NCI-H1048 (cell line): ENCODE measurements around the gene H6PD.

Source experiments
- DNase-seq: peaks from one replicate; lab custom pipeline; 2025; lab: John Stamatoyannopoulos, UW

The H6PD gene

GRCh38 chr1:9257851-9258250 is 23.3 kb downstream of the H6PD start:
- DNase-seq, result no peak

- DNase-seq, result no peak
Measured at GRCh38 chr1:9258629-9259028, 24.1 kb downstream of the H6PD start.

- no peak for DNase-seq
Measured at GRCh38 chr1:9260059-9260766, 25.6 kb downstream of the H6PD start.

- no peak for DNase-seq
Measured at GRCh38 chr1:9261496-9261895, 26.9 kb downstream of the H6PD start.

GRCh38 chr1:9262096-9262986 is 27.8 kb downstream of the H6PD start:
- no peak for DNase-seq

- DNase-seq, result no peak
Measured at GRCh38 chr1:9263276-9263855, 28.8 kb downstream of the H6PD start.

GRCh38 chr1:9263984-9264872 is 29.7 kb downstream of the H6PD start:
- no peak for DNase-seq

GRCh38 chr1:9265037-9265436 is 30.5 kb downstream of the H6PD start:
- DNase-seq, result no peak

GRCh38 chr1:9265968-9266367 is 31.4 kb downstream of the H6PD start:
- no peak for DNase-seq

GRCh38 chr1:9267352-9267686 is 32.7 kb downstream of the H6PD start:
- DNase-seq, result no peak

GRCh38 chr1:9267827-9268581 is 33.4 kb downstream of the H6PD start:
- no peak for DNase-seq

- DNase-seq, result no peak
Measured at GRCh38 chr1:9269078-9269501, 34.5 kb downstream of the H6PD start.

- DNase-seq, result no peak
Measured at GRCh38 chr1:9269721-9270120, 35.1 kb downstream of the H6PD start.

GRCh38 chr1:9270290-9270883 is 35.8 kb downstream of the H6PD start:
- no peak for DNase-seq

- no peak for DNase-seq
Measured at GRCh38 chr1:9271283-9271682, 36.7 kb downstream of the H6PD start.

- DNase-seq, result no peak
Measured at GRCh38 chr1:9271861-9272595, 37.5 kb downstream of the H6PD start.

- no peak for DNase-seq
Measured at GRCh38 chr1:9273177-9273576, 38.6 kb downstream of the H6PD start.

GRCh38 chr1:9275161-9275560 is 40.6 kb downstream of the H6PD start:
- DNase-seq, result no peak

GRCh38 chr1:9275567-9276034 is 41.0 kb downstream of the H6PD start:
- no peak for DNase-seq

- DNase-seq, result no peak
Measured at GRCh38 chr1:9278116-9278515, 43.5 kb downstream of the H6PD start.
